ENCODE results near the gene SENP6.

SENP6 gene

DNA sequence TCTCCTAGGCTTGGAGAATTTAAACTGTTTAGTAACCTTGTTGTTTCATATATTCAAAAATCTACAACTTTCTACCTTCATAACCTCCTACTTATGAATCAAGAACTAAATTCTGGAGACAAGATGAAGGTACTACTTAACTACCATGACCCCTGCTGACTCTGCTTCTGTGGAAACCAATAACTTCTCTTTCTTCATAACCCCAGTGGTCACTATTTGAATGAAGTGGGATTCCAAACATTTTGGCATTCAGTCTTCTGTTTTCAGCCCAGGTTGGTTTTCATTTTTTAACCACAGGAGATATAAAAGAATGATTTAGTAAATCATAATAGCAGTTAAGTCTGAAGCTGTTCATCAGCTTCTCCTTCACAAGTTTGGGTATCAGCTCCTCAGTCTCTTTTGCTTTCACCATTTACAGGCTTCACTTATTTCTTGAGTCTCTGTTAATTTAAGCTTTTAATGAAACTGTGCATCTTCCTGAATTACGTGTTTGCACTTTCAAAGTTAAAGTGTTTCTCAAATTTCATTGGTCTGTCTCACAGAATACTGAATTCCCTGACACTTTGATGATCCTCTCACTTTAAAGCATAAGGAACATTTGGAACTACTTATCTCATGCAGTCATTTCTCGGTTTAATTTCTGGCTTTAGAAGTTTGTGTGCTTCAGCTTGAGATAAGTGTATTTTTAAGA is 9.5 kb downstream of the SENP6 start:
- no peak for DNase-seq
- Histone ChIP-seq H3K4me3 (ENCODE audit: low read depth, low read length) (no peak overlapping the region), H3K4me1 (no peaks in the 10 kb centered on the region), H3K9me3 (no peaks in the 10 kb centered on the region), H3K36me3 (no peaks in the 10 kb centered on the region; the same call in 1 of the 2 replicates), H3K27me3 (no peaks in the 10 kb centered on the region)
- TF ChIP-seq, protein P1, sequence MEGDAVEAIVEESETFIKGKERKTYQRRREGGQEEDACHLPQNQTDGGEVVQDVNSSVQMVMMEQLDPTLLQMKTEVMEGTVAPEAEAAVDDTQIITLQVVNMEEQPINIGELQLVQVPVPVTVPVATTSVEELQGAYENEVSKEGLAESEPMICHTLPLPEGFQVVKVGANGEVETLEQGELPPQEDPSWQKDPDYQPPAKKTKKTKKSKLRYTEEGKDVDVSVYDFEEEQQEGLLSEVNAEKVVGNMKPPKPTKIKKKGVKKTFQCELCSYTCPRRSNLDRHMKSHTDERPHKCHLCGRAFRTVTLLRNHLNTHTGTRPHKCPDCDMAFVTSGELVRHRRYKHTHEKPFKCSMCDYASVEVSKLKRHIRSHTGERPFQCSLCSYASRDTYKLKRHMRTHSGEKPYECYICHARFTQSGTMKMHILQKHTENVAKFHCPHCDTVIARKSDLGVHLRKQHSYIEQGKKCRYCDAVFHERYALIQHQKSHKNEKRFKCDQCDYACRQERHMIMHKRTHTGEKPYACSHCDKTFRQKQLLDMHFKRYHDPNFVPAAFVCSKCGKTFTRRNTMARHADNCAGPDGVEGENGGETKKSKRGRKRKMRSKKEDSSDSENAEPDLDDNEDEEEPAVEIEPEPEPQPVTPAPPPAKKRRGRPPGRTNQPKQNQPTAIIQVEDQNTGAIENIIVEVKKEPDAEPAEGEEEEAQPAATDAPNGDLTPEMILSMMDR (IDR thresholded peaks at IDR 0.05; ENCODE audit: low read depth, low read length), result no peak

DNA sequence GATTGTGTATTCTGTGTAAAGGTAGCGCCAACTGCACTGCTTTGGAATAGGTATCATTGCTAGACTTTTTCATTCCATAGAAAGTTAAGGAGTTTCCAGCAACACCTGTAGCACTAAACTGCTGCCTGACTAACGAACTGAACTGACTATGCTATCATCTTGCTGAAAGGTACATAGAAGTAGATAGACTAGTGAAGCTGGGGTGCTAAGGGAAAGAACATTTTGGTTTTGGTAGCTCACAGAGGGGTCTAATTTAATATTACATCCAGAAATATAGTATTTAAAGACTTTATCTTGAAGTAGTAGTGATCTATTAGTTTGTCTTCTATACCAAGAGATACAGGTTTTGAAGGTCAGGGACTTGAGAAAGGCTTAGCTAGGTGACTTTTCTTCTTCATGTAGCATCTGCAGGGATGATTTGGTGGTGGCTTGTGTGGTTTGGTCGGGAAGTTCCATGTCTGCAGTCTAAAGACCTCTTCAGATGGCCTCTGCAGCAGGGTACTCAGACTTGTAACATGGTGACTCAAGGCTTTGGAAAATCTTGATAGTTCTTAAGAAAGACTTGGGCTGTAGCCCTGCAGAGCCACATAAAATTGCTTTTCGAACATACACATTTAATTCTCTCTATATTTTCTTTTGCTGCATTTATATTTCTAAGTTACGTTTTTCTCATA is 10.2 kb downstream of the SENP6 start:
- no peak overlapping the region for H3K4me3 ChIP-seq (ENCODE audit: low read depth, low read length)
- H3K9me3 ChIP-seq, result no peaks in the 10 kb centered on the region
- TF ChIP-seq, protein P1 (IDR thresholded peaks at IDR 0.05; ENCODE audit: low read depth, low read length), result no peak
- H3K4me1 ChIP-seq, result no peaks in the 10 kb centered on the region
- no peak for DNase-seq
- H3K36me3 ChIP-seq, result no peaks in the 10 kb centered on the region; the same call in 1 of the 2 replicates
- H3K27me3 ChIP-seq, result no peaks in the 10 kb centered on the region

DNA sequence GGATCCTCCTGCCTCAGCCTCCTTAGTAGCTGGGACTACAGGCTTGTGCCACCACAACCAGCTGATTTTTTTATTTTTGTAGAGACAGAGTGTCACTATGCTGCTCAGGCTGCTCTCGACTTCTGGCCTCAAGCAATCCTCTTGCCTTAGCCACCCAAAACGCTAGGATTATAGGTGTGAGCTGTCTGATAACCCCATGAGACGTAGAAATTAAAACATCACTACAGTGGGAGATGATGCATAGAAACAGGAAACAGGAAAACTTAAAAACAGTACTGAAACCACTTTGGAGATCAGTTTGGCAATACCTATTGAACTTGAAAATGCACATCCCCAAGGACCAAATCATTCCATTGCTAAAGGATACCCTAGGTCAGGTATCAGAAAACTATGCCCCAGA is 10.8 kb downstream of the SENP6 start:
- TF ChIP-seq, protein P1 (IDR thresholded peaks at IDR 0.05; ENCODE audit: low read depth, low read length), result no peak
- Histone ChIP-seq H3K9me3 (no peaks in the 10 kb centered on the region), H3K27me3 (no peaks in the 10 kb centered on the region), H3K36me3 (no peaks in the 10 kb centered on the region; the same call in 1 of the 2 replicates), H3K4me3 (ENCODE audit: low read depth, low read length) (no peak overlapping the region), H3K4me1 (no peaks in the 10 kb centered on the region)
- no peak for DNase-seq

DNA sequence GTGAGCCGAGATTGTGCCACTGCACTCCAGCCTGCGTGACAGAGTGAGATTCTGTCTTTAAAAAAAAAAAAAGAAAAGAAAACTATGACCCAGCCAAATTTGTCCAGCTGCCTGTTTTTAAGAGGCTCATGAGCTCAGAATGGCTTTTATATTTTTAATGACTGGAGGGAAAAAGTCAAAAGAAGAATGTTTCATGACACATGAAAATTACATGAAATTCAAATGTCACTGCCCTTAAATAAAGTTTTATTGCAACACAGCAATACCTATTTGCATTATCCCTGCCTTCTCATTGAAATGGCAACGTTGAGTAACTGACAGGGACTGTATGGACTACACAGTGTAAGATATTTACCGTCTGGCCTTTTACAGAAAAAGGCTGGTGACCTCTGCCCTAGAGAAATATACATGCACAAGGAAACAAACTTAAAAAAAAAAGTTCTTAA is 11.4 kb downstream of the SENP6 start:
- Histone ChIP-seq H3K4me3 (ENCODE audit: low read depth, low read length) (no peak overlapping the region), H3K27me3 (no peaks in the 10 kb centered on the region), H3K4me1 (no peaks in the 10 kb centered on the region), H3K36me3 (no peaks in the 10 kb centered on the region; the same call in 1 of the 2 replicates), H3K9me3 (no peaks in the 10 kb centered on the region)
- no peak for DNase-seq
- TF ChIP-seq, protein P1 (IDR thresholded peaks at IDR 0.05; ENCODE audit: low read depth, low read length), result no peak

DNA sequence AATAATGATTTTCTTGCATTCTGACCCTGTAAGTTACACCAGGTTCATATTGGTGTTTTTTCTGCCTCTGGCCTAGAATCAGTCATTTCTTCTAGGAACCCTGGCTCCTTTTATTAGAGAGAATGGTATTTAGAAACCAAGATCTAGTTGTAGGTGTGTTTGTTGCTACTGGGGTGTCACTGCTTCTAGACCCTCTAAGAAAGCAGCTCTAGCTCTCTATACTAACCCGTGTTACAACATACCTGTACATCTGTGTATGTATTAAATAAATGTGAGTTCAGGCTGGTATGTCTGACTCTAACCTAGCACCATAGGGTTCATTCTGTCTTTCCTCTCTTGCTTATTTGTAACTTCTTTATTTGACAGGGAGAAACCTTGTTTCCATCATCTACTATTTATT is 16.8 kb downstream of the SENP6 start:
- H3K9me3 ChIP-seq, result no peaks in the 10 kb centered on the region
- no peaks in the 10 kb centered on the region for H3K4me1 ChIP-seq
- H3K27me3 ChIP-seq, result no peaks in the 10 kb centered on the region
- no peak for DNase-seq
- no peak overlapping the region for H3K4me3 ChIP-seq (ENCODE audit: low read depth, low read length)
- H3K36me3 ChIP-seq, result no peaks in the 10 kb centered on the region; the same call in 1 of the 2 replicates
- TF ChIP-seq, protein P1 (IDR thresholded peaks at IDR 0.05; ENCODE audit: low read depth, low read length), result no peak

Data from BE2C (cell line).